Activated naive CD8-positive, alpha-beta T cell treated with anti-CD3 and anti-CD28 coated beads for 36 hours (primary cell): ENCODE data around the gene CLINT1. TPM values are rescaled to one million over a fixed set of nuclear protein-coding genes. Genes with fewer than 3 reads are reported as not detected.
"Not testable (repeated sequence)": the region's sequence is repeated elsewhere in the genome, so short reads cannot be mapped to it uniquely, and the experiment has no call there.

Experiments used
- DNase-seq: peaks from one replicate; pipeline ENCODE4 v3.0.0; 2021
- H3K27ac Mint-ChIP-seq: one replicate; pipeline ENCODE4 v1.8.0; 2022; ENCODE audit warnings: mild to moderate bottlenecking, moderate library complexity, mixed read lengths
- H3K27me3 Mint-ChIP-seq: one replicate; pipeline ENCODE4 v1.8.0; 2022; ENCODE audit warnings: mild to moderate bottlenecking, mixed read lengths
- H3K36me3 Mint-ChIP-seq: one replicate; pipeline ENCODE4 v1.8.0; 2021; ENCODE audit warnings: mild to moderate bottlenecking, mixed read lengths
- H3K4me1 Mint-ChIP-seq: one replicate; pipeline ENCODE4 v1.8.0; 2021; ENCODE audit warnings: mixed read lengths
- H3K4me3 Mint-ChIP-seq: one replicate; pipeline ENCODE4 v1.8.0; 2022; ENCODE audit warnings: mild to moderate bottlenecking, moderate library complexity, mixed read lengths
- H3K9me3 Mint-ChIP-seq: one replicate; pipeline ENCODE4 v1.8.0; 2022; ENCODE audit warnings: mixed read lengths
- total RNA-seq, 2 experiments: library from RNA; stranded (reverse); gene quantifications; one replicate each; pipeline ENCODE4 v1.2.3, GENCODE V29; 2021

CLINT1 gene
- 10 to 100 TPM; 80.7 to 83.9 TPM for total RNA-seq

DNA sequence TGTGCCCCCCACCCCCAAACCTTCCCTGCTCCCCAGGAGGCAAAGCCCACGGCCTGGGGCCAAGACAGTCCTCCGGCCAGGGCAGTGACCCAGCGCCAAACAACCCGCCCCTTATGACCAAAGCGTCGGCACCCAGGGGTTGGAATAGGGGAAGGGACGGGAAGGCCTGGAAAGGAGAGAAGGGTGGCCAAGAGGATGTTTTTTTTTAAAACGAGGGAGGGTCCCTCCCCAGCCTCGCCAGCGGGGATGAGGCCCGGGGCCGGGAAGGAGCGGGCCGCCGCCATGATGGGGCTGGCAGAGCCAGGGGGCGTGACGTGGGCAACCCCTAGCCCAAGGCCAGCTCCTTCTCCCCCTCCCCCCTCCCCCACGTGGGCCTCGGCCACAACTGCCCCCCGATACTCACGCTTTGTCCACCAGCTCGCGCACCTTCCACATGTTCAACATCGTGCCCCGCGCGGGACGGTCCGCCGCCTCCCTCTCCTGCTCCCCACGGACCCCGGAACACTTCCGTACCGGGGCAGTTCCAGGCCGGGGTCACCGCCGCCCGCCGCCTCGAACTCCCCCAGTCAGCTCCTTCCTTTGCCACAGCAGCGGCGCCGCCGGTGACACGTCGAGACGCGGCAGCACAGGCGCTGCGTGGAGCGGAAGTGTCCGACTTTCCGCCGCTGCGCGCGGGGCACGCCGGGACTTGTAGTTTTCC is at the start of gene CLINT1:
Gene CLINT1 (minus strand): TSS at position 619 of the 700 bp plus-strand sequence. CDS start 175 bp downstream, at position 444.
- DNase-seq: peak; percentile 91
- Mint-ChIP-seq H3K4me1 (peaks cover 59% of the 10 kb centered on the region), H3K27ac (peak within 1 kb of the TSS; percentile 99), H3K27me3 (no peaks in the 10 kb centered on the region), H3K9me3 (no peaks in the 10 kb centered on the region), H3K4me3 (peak within 1 kb of the TSS; percentile 99), H3K36me3 (peaks cover 13% of the 10 kb centered on the region)

DNA sequence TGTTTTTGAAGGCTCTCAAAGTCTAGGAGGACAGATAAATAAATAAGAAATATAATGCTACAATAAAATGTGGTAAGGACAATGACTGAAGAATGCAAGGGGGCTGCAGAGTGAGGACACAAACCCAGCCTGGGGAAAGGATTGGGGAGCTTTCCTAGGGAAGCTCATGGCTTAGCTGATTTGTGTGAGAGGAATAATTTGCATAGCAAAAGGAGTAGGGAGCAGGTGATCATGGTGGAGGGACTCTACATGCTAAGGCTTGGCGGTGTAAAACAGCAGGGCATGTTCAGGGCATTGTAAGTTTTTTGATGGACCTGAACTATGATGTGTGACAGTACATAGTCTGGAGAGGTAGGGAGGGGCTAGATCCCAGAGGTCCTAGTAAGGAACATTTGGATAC is 49.5 kb upstream of the CLINT1 start:
- Mint-ChIP-seq H3K4me3 (no peak overlapping the region), H3K27me3 (no peaks in the 10 kb centered on the region), H3K36me3 (no peaks in the 10 kb centered on the region), H3K9me3 (no peaks in the 10 kb centered on the region), H3K4me1 (peaks cover 2% of the 10 kb centered on the region), H3K27ac (no peak overlapping the region)
- no peak for DNase-seq

DNA sequence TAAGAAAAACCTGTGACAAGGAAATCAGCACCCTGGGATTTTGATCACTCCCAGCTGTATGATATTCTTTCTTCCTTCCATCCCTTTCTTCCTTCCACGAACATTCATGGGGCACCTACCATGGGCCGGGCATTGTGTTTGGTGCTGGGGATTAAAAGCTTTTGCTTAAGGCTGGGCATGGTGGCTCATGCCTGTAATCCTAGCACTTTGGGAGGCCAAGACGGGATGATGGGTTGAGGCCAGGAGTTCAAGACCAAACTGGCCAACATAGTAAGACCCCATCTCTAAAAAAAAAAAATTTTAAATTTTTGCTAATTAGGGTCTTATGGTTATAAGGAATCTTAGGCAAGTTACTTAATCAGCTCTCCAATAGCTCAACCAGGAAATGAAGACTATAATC is 48.5 kb upstream of the CLINT1 start:
- H3K36me3 Mint-ChIP-seq: no peaks in the 10 kb centered on the region
- H3K4me3 Mint-ChIP-seq: no peak overlapping the region
- no peaks in the 10 kb centered on the region for H3K9me3 Mint-ChIP-seq
- DNase-seq: no peak
- H3K27me3 Mint-ChIP-seq: no peaks in the 10 kb centered on the region
- H3K4me1 Mint-ChIP-seq: no peaks in the 10 kb centered on the region
- no peak overlapping the region for H3K27ac Mint-ChIP-seq

DNA sequence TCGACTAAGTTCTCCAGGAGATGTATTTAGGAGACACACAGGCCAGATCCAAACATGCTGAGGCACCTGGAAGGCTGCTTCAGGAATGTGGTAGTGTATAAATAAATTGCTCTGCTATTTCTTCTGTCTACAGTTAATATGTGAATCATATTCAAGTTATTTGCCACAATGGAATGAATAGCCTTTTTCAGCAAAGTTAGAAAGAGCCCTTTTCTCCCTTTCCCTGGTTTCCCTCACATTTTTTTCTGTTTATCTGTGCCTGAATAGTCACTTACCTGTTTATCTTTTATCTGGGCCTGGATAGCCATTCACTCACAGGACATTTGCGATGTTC is 44.1 kb upstream of the CLINT1 start:
- Mint-ChIP-seq H3K4me3 (no peak overlapping the region), H3K36me3 (no peaks in the 10 kb centered on the region), H3K4me1 (no peaks in the 10 kb centered on the region), H3K27ac (no peak overlapping the region), H3K9me3 (no peaks in the 10 kb centered on the region), H3K27me3 (no peaks in the 10 kb centered on the region)
- no peak for DNase-seq

DNA sequence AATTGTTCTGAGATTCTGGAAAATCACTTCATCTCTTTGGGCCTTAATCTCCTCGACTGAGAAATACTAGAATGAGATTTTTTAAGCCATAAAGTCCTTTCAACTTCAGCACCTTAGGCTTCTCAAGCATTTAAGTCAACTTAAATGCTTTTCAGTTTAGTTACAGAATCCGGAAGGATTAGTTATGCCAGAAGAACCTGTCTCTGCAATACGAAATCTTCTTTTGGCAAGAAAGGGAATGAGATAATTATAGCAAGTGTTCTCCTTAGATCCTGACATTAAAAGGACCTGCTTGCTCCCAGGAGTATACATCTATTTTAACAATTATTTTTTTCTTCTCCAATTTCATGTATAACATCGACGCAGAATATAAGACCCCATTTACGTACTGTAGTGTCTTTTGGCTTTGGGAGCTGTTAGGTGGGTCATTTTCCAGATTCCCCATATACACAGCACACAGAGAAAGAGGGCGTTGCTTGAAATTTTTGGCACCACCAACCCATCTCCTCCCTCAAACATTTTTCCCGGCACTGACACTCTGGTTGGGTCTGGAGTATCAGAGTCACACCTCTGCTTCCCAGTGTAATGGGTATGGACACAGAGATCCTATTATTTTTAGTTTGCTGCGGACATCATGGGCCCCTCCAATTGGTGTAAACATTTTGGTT is 43.6 kb upstream of the CLINT1 start:
- H3K27ac Mint-ChIP-seq: no peak overlapping the region
- H3K4me3 Mint-ChIP-seq: no peak overlapping the region
- H3K4me1 Mint-ChIP-seq: no peaks in the 10 kb centered on the region
- H3K36me3 Mint-ChIP-seq: no peaks in the 10 kb centered on the region
- no peaks in the 10 kb centered on the region for H3K27me3 Mint-ChIP-seq
- DNase-seq: no peak
- H3K9me3 Mint-ChIP-seq: no peaks in the 10 kb centered on the region

DNA sequence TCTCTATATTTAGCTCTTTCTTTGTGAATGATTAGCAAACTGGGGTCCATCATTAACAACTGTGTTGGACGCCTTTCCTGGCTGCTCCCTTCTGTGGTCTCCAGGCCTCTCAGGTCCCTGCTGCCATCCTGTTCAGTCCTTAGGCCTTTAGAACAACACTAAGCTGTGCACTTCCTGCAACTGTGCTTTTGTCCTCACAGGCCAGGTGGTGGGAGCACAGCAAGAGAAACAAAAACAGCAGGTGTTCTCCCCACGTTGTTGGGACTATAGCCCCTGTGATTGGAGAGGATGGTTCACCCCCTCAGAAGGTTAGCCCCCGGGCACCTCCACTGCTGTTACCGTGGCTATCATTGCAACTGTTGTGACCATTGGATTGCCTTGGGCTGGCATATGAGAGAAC is 41.7 kb upstream of the CLINT1 start:
- DNase-seq: no peak
- H3K9me3 Mint-ChIP-seq: no peaks in the 10 kb centered on the region
- no peak overlapping the region for H3K4me3 Mint-ChIP-seq
- H3K4me1 Mint-ChIP-seq: no peaks in the 10 kb centered on the region
- no peaks in the 10 kb centered on the region for H3K36me3 Mint-ChIP-seq
- no peak overlapping the region for H3K27ac Mint-ChIP-seq
- no peaks in the 10 kb centered on the region for H3K27me3 Mint-ChIP-seq

DNA sequence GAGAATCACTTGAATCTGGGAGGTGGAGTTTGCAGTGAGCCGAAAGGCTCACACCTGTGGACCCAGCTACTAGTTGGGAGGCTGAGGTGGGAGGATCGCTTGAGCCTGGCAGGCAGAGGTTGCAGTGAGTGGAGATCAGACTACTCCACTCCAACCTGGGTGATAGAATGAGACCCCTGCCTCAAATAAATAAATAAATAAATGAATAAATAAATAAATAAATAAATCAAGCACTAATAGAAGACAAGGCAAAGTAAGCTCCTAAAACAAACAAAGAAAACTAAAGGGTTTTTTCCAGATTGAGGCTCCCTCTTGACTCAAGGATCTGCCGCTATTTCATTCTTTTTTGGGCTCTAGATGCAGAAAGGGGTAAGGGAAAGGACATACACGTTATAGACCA is 34.7 kb upstream of the CLINT1 start:
- Mint-ChIP-seq H3K27me3 (no peaks in the 10 kb centered on the region), H3K27ac (no peak overlapping the region), H3K9me3 (no peaks in the 10 kb centered on the region), H3K36me3 (no peaks in the 10 kb centered on the region), H3K4me3 (no peak overlapping the region), H3K4me1 (peaks cover 15% of the 10 kb centered on the region)
- DNase-seq: no peak

DNA sequence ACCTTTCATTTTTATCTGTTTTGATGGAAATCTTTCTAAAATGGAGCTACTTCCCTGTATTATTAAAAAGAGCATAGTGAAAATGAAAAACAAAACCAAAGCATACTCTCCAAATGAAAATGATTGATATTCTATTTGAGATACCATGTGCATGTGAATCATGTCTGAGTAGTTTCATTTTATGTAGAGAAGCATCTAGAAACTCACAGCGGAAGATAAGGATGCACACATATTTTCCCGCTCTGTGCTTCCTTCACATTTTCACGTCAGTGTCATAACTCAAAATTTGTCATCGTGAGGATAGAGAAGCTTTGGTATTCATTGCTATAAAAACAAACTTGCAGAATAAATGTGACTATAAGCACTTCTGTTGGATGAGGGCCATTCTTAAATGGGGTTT is 34.0 kb upstream of the CLINT1 start:
- no peaks in the 10 kb centered on the region for H3K27me3 Mint-ChIP-seq
- DNase-seq: no peak
- H3K4me3 Mint-ChIP-seq: no peak overlapping the region
- H3K9me3 Mint-ChIP-seq: no peaks in the 10 kb centered on the region
- peaks cover 15% of the 10 kb centered on the region for H3K4me1 Mint-ChIP-seq
- H3K27ac Mint-ChIP-seq: no peak overlapping the region
- no peaks in the 10 kb centered on the region for H3K36me3 Mint-ChIP-seq

DNA sequence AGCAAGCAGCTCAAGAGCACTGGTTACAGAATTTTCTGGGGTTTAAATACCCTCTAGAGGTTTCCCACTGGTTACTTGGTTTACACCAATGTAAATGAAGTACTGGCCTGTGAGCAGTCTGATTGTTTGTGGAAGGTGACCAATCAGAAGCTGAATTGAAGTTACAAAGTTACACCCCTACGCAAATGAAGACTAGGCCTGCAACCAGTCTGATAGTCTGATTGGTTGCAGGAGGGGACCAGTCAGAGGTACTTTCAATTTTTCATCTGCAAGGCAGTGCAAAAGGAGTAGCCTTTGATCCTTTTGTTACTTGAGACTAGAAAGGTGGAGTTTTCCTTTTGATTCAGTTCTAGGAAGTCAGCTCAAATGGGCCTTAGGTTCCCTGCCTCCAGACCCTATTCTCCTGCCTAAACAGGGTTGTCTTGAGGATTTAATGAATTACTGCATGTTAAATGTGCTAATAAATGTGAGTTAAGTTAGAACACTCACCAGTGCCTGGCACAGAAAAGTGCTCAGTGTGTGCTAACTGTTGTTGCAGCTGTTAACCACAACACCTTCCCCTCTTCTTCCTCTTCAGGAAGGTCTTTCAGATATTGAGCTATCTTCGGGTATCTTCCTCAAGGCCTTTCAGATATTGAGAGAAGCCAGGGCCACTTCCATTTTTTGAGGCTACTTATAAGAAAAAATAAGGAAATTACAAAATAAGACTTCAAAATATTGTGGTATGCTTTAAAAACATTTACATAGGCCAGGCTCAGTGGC is 32.1 kb upstream of the CLINT1 start:
- Mint-ChIP-seq H3K4me1 (peaks cover 15% of the 10 kb centered on the region), H3K27ac (no peak overlapping the region), H3K9me3 (peaks cover 1% of the 10 kb centered on the region), H3K36me3 (no peaks in the 10 kb centered on the region), H3K27me3 (no peaks in the 10 kb centered on the region), H3K4me3 (no peak overlapping the region)
- no peak for DNase-seq

DNA sequence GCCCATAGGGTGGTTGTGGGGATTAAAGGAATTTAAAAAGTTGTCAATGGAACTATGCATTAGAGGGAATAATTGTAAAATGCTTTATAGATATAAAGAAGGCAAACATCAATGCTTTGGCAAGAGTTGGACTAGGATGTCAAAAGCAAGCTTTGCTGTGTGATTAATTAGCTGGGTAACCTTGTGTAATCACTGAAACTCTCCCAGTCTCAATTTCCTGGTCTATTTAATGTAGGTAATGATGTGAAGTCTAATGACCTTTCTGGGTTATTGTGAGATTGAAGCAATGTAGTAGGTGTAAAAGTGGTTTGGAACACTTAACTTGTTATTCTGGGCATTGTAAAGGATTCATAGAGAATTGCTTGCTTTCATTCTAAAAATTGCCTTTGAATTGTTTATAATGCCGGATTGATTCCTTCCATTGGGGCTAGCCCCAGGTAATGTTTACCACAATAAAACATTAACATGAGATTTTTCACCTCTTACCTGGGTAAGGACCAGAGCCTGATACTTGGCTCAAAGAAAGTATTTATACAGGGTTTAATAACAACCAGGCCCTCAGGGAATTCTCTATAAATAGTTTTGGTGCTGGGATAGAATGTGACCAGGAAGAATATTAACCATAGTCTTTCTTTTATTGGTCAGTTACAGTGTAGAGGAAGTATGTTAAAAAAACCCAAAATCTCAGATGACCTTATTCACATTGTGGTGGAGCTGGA is 30.0 kb upstream of the CLINT1 start:
- no peaks in the 10 kb centered on the region for H3K36me3 Mint-ChIP-seq
- H3K27me3 Mint-ChIP-seq: no peaks in the 10 kb centered on the region
- H3K4me3 Mint-ChIP-seq: no peak overlapping the region
- peaks cover 1% of the 10 kb centered on the region for H3K9me3 Mint-ChIP-seq
- no peak for DNase-seq
- peaks cover 15% of the 10 kb centered on the region for H3K4me1 Mint-ChIP-seq
- no peak overlapping the region for H3K27ac Mint-ChIP-seq

DNA sequence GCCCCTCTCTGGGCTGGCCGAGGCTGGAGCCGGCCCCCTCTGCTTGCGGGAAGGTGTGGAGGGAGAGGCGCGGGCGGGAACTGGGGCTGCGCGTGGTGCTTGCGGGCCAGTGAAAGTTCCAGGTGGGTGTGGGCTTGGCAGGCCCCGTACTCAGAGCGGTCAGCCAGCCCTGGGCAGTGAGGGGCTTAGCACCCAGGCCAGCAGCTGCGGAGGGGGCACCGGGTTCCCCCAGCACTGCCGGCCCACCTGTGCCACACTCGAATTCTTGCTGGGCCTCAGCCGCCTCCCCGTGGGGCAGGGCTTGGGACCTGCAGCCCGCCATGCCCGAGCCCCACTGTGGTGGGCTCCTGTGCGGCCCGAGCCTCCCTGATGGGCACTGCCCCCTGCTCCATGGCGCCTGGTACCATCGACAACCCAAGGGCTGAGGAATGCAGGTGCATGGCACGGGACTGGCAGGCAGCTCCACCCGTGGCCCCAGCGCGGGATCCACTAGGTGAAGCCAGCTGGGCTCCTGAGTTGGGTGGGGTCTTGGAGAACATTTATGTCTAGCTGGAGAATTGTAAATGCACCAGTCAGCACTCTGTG is 27.9 kb upstream of the CLINT1 start:
- H3K36me3 Mint-ChIP-seq: no peaks in the 10 kb centered on the region
- no peak for DNase-seq
- H3K4me1 Mint-ChIP-seq: peaks cover 8% of the 10 kb centered on the region
- H3K4me3 Mint-ChIP-seq: no peak overlapping the region
- peaks cover 1% of the 10 kb centered on the region for H3K9me3 Mint-ChIP-seq
- no peak overlapping the region for H3K27ac Mint-ChIP-seq
- no peaks in the 10 kb centered on the region for H3K27me3 Mint-ChIP-seq

DNA sequence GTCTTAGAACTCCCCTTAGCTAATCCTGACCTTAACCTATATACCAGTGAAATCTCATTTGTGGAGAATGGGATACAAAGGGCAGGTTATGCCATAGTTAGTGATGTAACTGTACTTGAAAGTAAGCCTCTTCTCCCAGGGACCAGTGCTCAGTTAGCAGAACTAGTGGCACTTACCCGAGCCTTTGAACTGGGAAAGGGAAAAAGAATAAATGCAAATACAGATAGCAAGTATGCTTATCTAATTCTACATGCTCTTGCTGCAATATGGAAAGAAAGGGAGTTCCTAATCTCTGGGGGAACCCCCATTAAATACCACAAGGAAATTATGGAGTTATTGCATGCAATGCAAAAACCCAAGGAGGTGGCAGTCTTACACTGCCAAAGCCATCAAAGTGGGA is 26.1 kb upstream of the CLINT1 start:
- not testable (repeated sequence) for H3K27ac Mint-ChIP-seq, DNase-seq, H3K4me1 Mint-ChIP-seq, H3K9me3 Mint-ChIP-seq, H3K36me3 Mint-ChIP-seq, H3K27me3 Mint-ChIP-seq, H3K4me3 Mint-ChIP-seq

DNA sequence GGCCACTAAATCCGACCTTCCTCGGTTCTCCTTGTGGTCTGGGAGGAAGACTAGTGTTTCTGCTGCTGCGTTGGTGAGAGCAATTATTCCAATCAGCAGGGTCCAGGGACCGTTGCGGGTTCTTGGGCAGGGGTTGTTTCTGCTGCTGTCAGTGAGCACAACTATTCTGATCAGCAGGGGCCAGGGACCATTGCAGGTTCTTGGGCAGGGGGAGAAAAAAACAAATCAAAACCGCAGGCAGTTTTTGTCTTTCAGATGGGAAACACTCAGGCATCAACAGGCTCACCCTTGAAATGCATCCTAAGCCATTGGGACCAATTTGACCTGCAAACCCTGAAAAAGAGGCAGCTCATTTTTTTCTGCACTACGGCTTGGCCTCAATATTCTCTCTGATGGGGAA is 22.6 kb upstream of the CLINT1 start:
- DNase-seq, H3K4me1 Mint-ChIP-seq, H3K27ac Mint-ChIP-seq, H3K9me3 Mint-ChIP-seq, H3K27me3 Mint-ChIP-seq, H3K36me3 Mint-ChIP-seq, H3K4me3 Mint-ChIP-seq: not testable (repeated sequence)

DNA sequence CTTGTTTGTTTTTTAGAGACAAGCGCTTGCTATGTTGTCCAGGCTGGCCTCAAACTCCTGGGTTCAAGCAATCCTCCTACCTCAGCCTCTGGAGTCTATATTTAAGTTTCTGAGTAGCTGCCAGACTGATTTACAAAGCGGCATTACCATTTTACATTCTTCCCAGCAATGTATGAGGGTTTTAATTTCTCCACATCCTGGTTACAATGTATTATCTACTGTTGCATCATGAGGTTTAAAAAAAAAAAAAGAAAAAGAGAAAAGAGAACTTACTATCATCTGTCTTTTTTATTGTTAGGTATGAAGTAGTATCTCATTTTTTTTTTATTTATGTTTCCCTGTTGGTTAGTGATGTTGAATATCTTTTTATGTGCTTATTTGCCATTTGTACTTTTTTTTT is 18.9 kb upstream of the CLINT1 start:
- Mint-ChIP-seq H3K27ac (no peak overlapping the region), H3K36me3 (no peaks in the 10 kb centered on the region), H3K4me1 (no peaks in the 10 kb centered on the region), H3K9me3 (no peaks in the 10 kb centered on the region), H3K27me3 (no peaks in the 10 kb centered on the region), H3K4me3 (no peak overlapping the region)
- DNase-seq: no peak

DNA sequence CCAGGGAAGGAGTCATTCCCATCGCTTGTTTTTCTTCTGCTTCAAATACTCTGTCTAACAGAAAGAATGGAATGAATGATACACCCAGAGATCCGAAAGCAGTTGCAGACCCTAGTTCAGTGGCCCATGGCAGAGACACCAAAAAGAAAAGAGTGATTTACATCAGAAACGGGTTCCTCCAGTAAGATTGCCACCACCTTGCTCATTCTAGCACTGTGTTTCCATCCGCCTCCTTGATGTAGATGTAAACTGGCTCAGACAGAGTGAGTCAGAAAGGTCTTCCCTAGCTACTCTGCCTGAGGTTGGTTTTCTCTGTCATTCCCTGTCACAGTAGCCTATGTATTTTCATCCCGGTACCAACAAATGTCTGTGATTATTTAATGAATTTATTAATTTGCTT is 15.9 kb upstream of the CLINT1 start:
- Mint-ChIP-seq H3K4me3 (no peak overlapping the region), H3K27ac (no peak overlapping the region)

More for the DNA sequence above, 15.9 kb upstream of the CLINT1 start:
- no peaks in the 10 kb centered on the region for H3K27me3 Mint-ChIP-seq
- H3K4me1 Mint-ChIP-seq: peaks cover 14% of the 10 kb centered on the region
- DNase-seq: no peak
- no peaks in the 10 kb centered on the region for H3K36me3 Mint-ChIP-seq
- H3K9me3 Mint-ChIP-seq: no peaks in the 10 kb centered on the region
